Calu3 (cell line): ENCODE measurements around the gene CTDSP1. TPM values are rescaled to one million over a fixed set of nuclear protein-coding genes. Genes with fewer than 3 reads are reported as not detected.

Experiments used
- BruUV-seq: library from RNA; stranded (reverse); fragments of 400-500 nt; replicated peaks from 2 replicates; lab custom pipeline; 2021; lab: Mats Ljungman, UMichigan
- CTCF ChIA-PET: fragments of 300-600 bp; sonication (Branson Sonifier 250); formaldehyde crosslinking; loops from one replicate; lab custom pipeline; 2022; ENCODE audit warnings: antibody characterized with exemption; lab: Charles Lee
- DNase-seq: peaks from one replicate; pipeline ENCODE4 v3.0.0; 2022
- H3K27ac Mint-ChIP-seq: one replicate; pipeline ENCODE4 v1.8.0; 2022; ENCODE audit warnings: mixed read lengths; ENCODE audit not compliant: unreplicated experiment
- H3K27me3 Mint-ChIP-seq: one replicate; pipeline ENCODE4 v1.8.0; 2022; ENCODE audit warnings: mixed read lengths; ENCODE audit not compliant: unreplicated experiment
- H3K36me3 Mint-ChIP-seq: one replicate; pipeline ENCODE4 v1.8.0; 2022; ENCODE audit warnings: mild to moderate bottlenecking, moderate library complexity, mixed read lengths; ENCODE audit not compliant: insufficient read depth, unreplicated experiment
- H3K4me1 Mint-ChIP-seq: one replicate; pipeline ENCODE4 v1.8.0; 2022; ENCODE audit warnings: mild to moderate bottlenecking, low read depth, mixed read lengths; ENCODE audit not compliant: unreplicated experiment
- H3K4me3 Mint-ChIP-seq: one replicate; pipeline ENCODE4 v1.8.0; 2022; ENCODE audit warnings: mild to moderate bottlenecking, low read depth, moderate library complexity, mixed read lengths; ENCODE audit not compliant: unreplicated experiment
- H3K9me3 Mint-ChIP-seq: one replicate; pipeline ENCODE4 v1.8.0; 2022; ENCODE audit warnings: low read depth, mixed read lengths; ENCODE audit not compliant: unreplicated experiment
- CTCF ChIP-seq: fragments of 200-600 bp; IDR thresholded peaks from one replicate; pipeline ENCODE4 v1.8.0; 2022; ENCODE audit warnings: antibody characterized with exemption; ENCODE audit not compliant: unreplicated experiment
- intact Hi-C: fragments of 100-400 bp; cut with micrococcal nuclease; formaldehyde crosslinking; loops from one replicate; pipeline ENCODE4 v1.10.0; 2022; ENCODE audit not compliant: unreplicated experiment
- total RNA-seq: library from RNA; stranded (reverse); gene quantifications from 2 replicates; pipeline ENCODE4 v1.2.3, GENCODE V29; 2022

The CTDSP1 gene
- total RNA-seq, 1 experiment from 2014 or later, result 58.0 TPM

- BruUV-seq, result no TSS peak
- H3K4me3 Mint-ChIP-seq, result no peak overlapping the region
- no peak for DNase-seq
- H3K9me3 Mint-ChIP-seq, result no peaks in the 10 kb centered on the region
- H3K27ac Mint-ChIP-seq, result peak overlapping the region; percentile 36
- CTCF ChIA-PET, result interaction anchor here (0.6 to 2.5 kb wide), 11 partner anchors 29 to 87 kb away, joined by 3 to 12 read pairs (median 4); partner anchors contain the start of genes AAMP and PNKD
- peaks cover 10% of the 10 kb centered on the region for H3K4me1 Mint-ChIP-seq
- H3K36me3 Mint-ChIP-seq, result peaks cover 14% of the 10 kb centered on the region
- H3K27me3 Mint-ChIP-seq, result no peaks in the 10 kb centered on the region
- intact Hi-C loops, result loop anchor here (5.0 kb wide), 1 partner anchor 35 kb away; no protein-coding TSS in a partner anchor
- TF ChIP-seq CTCF, result no peak
Measured at GRCh38 chr2:218357236-218358177, 42.2 kb upstream of the CTDSP1 start.

- Mint-ChIP-seq H3K4me3 (no peak overlapping the region), H3K27ac (no peak overlapping the region), H3K4me1 (peaks cover 10% of the 10 kb centered on the region), H3K9me3 (no peaks in the 10 kb centered on the region), H3K27me3 (no peaks in the 10 kb centered on the region), H3K36me3 (peaks cover 14% of the 10 kb centered on the region)
- CTCF ChIA-PET, result no interaction called here
- intact Hi-C loops, result no loop called here
- no TSS peak for BruUV-seq
- no peak for DNase-seq
- TF ChIP-seq CTCF, result no peak
Measured at GRCh38 chr2:218360453-218360852, 39.2 kb upstream of the CTDSP1 start.

- H3K27me3 Mint-ChIP-seq, result no peaks in the 10 kb centered on the region
- no peak for TF ChIP-seq CTCF
- no TSS peak for BruUV-seq
- intact Hi-C loops, result no loop called here
- no peak overlapping the region for H3K4me3 Mint-ChIP-seq
- H3K9me3 Mint-ChIP-seq, result no peaks in the 10 kb centered on the region
- CTCF ChIA-PET, result interaction anchor here (0.7 to 1.2 kb wide), 2 partner anchors 34 to 1972 kb away, joined by 4 to 5 read pairs; no protein-coding TSS in a partner anchor
- H3K36me3 Mint-ChIP-seq, result peaks cover 17% of the 10 kb centered on the region
- H3K27ac Mint-ChIP-seq, result no peak overlapping the region
- no peak for DNase-seq
- H3K4me1 Mint-ChIP-seq, result no peaks in the 10 kb centered on the region
Measured at GRCh38 chr2:218362606-218363005, 37.1 kb upstream of the CTDSP1 start.

GRCh38 chr2:218363736-218364135 is 35.9 kb upstream of the CTDSP1 start:
- CTCF ChIA-PET, result interaction anchor here (0.5 kb wide), 1 partner anchor 43 kb away, joined by 8 read pairs; no protein-coding TSS in a partner anchor
- no peak for DNase-seq
- no peak for TF ChIP-seq CTCF
- H3K27me3 Mint-ChIP-seq, result no peaks in the 10 kb centered on the region
- no peaks in the 10 kb centered on the region for H3K4me1 Mint-ChIP-seq
- no TSS peak for BruUV-seq
- peaks cover 16% of the 10 kb centered on the region for H3K36me3 Mint-ChIP-seq
- H3K27ac Mint-ChIP-seq, result no peak overlapping the region
- H3K9me3 Mint-ChIP-seq, result no peaks in the 10 kb centered on the region
- intact Hi-C loops, result no loop called here
- no peak overlapping the region for H3K4me3 Mint-ChIP-seq
